Measurements from ENCODE around the gene LTN1. TPM values are rescaled to one million over a fixed set of nuclear protein-coding genes. Genes with fewer than 3 reads are reported as not detected.
"Not testable (repeated sequence)": the region's sequence is repeated elsewhere in the genome, so short reads cannot be mapped to it uniquely, and the experiment has no call there.

The LTN1 gene
- total RNA-seq, 1 experiment from 2014 or later: 8.7 TPM

- H3K4me1 ChIP-seq (ENCODE audit: control insufficient read depth in 1 of 2, insufficient read depth in 2 of 2, low read length in 2 of 2): peaks cover 11 to 28% of the 10 kb centered on the region in 2 experiments
- ATAC-seq (peak; percentile 28; the same call in 1 of the 2 replicates), DNase-seq (ENCODE audit: low read depth, low spot score) (peak; percentile 54)
- CTCF ChIA-PET; RAD21 ChIA-PET (ENCODE audit: low non-redundant PET in 1 of 2, low total read pairs in 2 of 2, uncharacterized antibody in 2 of 2, unreplicated experiment in 2 of 2); H3K9me2 ChIP-seq (ENCODE audit: insufficient read depth); intact Hi-C loops (cut with micrococcal nuclease); H3K9me3 ChIP-seq (ENCODE audit: control insufficient read depth in 1 of 2, insufficient read depth in 1 of 2, low read depth in 1 of 2, low read length in 2 of 2); H2AFZ ChIP-seq (ENCODE audit: low read depth, low read length, poor library complexity, severe bottlenecking); BruUV-seq (replicated peaks); H4K20me1 ChIP-seq (ENCODE audit: insufficient read depth); H3K27me3 ChIP-seq (ENCODE audit: insufficient read depth, low read length); POLR2A ChIA-PET: not testable (repeated sequence)
- peak overlapping the region; percentile 64 for H3K4me2 ChIP-seq (ENCODE audit: low read length)
- peak overlapping the region; percentile 50 for H3K9ac ChIP-seq (ENCODE audit: low read length)
- TF ChIP-seq FOSL1 (IDR thresholded peaks at IDR 0.05; ENCODE audit: low read depth) (peak; percentile 54), EGR1 (IDR thresholded peaks at IDR 0.05; ENCODE audit: low read depth) (0 out of 2 replicates have a peak, but pooled peaks have one; percentile 32), MAX (IDR thresholded peaks at IDR 0.05) (peak; percentile 72), JUND (IDR thresholded peaks at IDR 0.05) (peak; percentile 44; the same call in 1 of the 2 replicates)
- H3K36me3 ChIP-seq (ENCODE audit: control insufficient read depth in 1 of 2, insufficient read depth in 2 of 2, low read length in 2 of 2): peaks cover 16 to 18% of the 10 kb centered on the region in 2 experiments
- H3K4me3 ChIP-seq (replicated peaks in 1 of 2; ENCODE audit: low read depth in 1 of 2, low read length in 2 of 2): peak overlapping the region in 1 of 2 experiments; percentile 19; a peak in 2 of 4 replicates
- peak overlapping the region; percentile 38; the same call in 1 of the 2 replicates for H3K27ac ChIP-seq (ENCODE audit: low read depth, low read length)
- peaks cover 71% of the 10 kb centered on the region for H3K79me2 ChIP-seq (ENCODE audit: insufficient read depth, low read length)
These were observed 4.5 kb downstream of the LTN1 start for GRCh38 chr21:28988146-28988545.

- ChIA-PET POLR2A (no interaction called here), RAD21 (ENCODE audit: low non-redundant PET in 1 of 2, low total read pairs in 2 of 2, uncharacterized antibody in 2 of 2, unreplicated experiment in 2 of 2) (no interaction called here), CTCF (no interaction called here)
- H3K36me3 ChIP-seq (ENCODE audit: control insufficient read depth in 1 of 2, insufficient read depth in 2 of 2, low read length in 2 of 2): peaks cover 25 to 26% of the 10 kb centered on the region in 2 experiments
- no peaks in the 10 kb centered on the region for H4K20me1 ChIP-seq (ENCODE audit: insufficient read depth)
- DNase-seq (ENCODE audit: low read depth, low spot score): no peak
- no peak overlapping the region for H3K4me3 ChIP-seq (replicated peaks in 1 of 2; ENCODE audit: low read depth in 1 of 2, low read length in 2 of 2)
- no peak overlapping the region for H3K4me2 ChIP-seq (ENCODE audit: low read length)
- H2AFZ ChIP-seq (ENCODE audit: low read depth, low read length, poor library complexity, severe bottlenecking): no peak overlapping the region
- no peak overlapping the region for H3K9ac ChIP-seq (ENCODE audit: low read length)
- intact Hi-C loops (cut with micrococcal nuclease): no loop called here
- H3K27ac ChIP-seq (ENCODE audit: low read depth, low read length): no peak overlapping the region
- H3K4me1 ChIP-seq (ENCODE audit: control insufficient read depth in 1 of 2, insufficient read depth in 2 of 2, low read length in 2 of 2): peaks cover 10 to 23% of the 10 kb centered on the region in 2 experiments
- no peak for TF ChIP-seq ZBTB33 (IDR thresholded peaks at IDR 0.05; ENCODE audit: extremely low read depth, insufficient replicate concordance, low read length)
- TF ChIP-seq CEBPB (IDR thresholded peaks at IDR 0.05; ENCODE audit: low read depth): no peak
- TF ChIP-seq JUND (IDR thresholded peaks at IDR 0.05): no peak
- TF ChIP-seq SIN3A (IDR thresholded peaks at IDR 0.05; ENCODE audit: low read depth): no peak
- no peak for TF ChIP-seq EGR1 (IDR thresholded peaks at IDR 0.05; ENCODE audit: low read depth)
- no peak for TF ChIP-seq SP1 (IDR thresholded peaks at IDR 0.05; ENCODE audit: low read depth)
- BruUV-seq (replicated peaks): no TSS peak
- no peaks in the 10 kb centered on the region for H3K27me3 ChIP-seq (ENCODE audit: insufficient read depth, low read length)
- no peaks in the 10 kb centered on the region for H3K9me3 ChIP-seq (ENCODE audit: control insufficient read depth in 1 of 2, insufficient read depth in 1 of 2, low read depth in 1 of 2, low read length in 2 of 2)
- ATAC-seq: no peak
- no peaks in the 10 kb centered on the region for H3K9me2 ChIP-seq (ENCODE audit: insufficient read depth)
- peaks cover 62% of the 10 kb centered on the region for H3K79me2 ChIP-seq (ENCODE audit: insufficient read depth, low read length)
These were observed 6.0 kb downstream of the LTN1 start for GRCh38 chr21:28986677-28987076.

All from HCT116 (cell line).